HG03378 (cell line): ENCODE results near the gene ADGRD1.

Experiments used
- ATAC-seq: cut with Tn5 transposase; IDR thresholded peaks from one replicate; pipeline ENCODE4 v1.9.1; 2021; ENCODE audit warnings: mild to moderate bottlenecking, moderate library complexity; ENCODE audit not compliant: unreplicated experiment

Gene ADGRD1

GRCh38 chr12:131142891-131143657, 189.4 kb downstream of the ADGRD1 start:
- ATAC-seq = no peak

GRCh38 chr12:131146173-131146675, 192.5 kb downstream of the ADGRD1 start:
- ATAC-seq = no peak

GRCh38 chr12:131147293-131147692, 193.6 kb downstream of the ADGRD1 start:
- ATAC-seq = no peak

DNA sequence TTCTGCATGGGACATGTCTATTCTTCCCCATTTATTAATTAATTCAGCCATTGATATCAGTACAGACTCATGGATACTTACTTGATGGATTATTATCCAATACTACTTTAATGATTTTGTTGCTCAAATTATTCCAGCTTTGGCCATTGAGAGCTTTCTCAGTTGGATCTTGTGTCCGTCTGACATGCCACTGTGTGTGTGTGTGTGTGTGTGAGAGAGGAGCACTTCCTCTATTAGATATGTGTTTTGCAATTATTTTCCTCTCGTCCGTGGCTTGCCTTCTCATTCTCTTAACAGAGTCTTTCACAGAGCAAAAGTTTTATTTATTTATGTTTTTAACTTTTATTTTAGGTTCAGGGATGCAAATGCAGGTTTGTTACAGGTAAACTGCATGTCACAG, 194.2 kb downstream of the ADGRD1 start:
- ATAC-seq = no peak

- ATAC-seq = no peak
These were observed 198.0 kb downstream of the ADGRD1 start for GRCh38 chr12:131151558-131152345.

GRCh38 chr12:131152587-131152986, 198.9 kb downstream of the ADGRD1 start:
- no peak for ATAC-seq

- no peak for ATAC-seq
These were observed 199.3 kb downstream of the ADGRD1 start for GRCh38 chr12:131153016-131153415.

DNA sequence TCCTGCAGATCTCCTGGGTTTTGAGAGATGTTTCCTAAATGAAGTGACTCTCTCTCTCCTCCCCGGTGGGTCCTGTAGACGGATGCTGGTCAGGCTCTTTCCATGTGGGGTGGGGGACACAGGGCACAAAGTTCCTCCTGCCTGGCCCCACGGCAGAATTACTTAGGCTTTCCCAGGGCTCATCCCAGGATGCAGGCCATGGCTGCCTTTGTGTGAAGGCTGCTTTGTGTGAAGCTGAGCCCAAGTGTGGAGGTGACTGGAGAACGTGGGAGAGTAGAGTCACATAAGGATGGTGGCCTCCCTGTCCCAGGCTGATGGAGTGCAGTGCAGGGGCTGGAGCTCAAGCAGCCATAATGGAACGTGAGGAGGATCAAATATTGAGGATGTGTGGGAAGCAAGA, 200.2 kb downstream of the ADGRD1 start:
- ATAC-seq = no peak

GRCh38 chr12:131155131-131155530, 201.4 kb downstream of the ADGRD1 start:
- no peak for ATAC-seq

- ATAC-seq = no peak
These were observed 204.0 kb downstream of the ADGRD1 start for GRCh38 chr12:131157743-131158142.

- ATAC-seq = no peak
These were observed 206.0 kb downstream of the ADGRD1 start for GRCh38 chr12:131159660-131160059.

GRCh38 chr12:131162113-131162512, 208.4 kb downstream of the ADGRD1 start:
- no peak for ATAC-seq

DNA sequence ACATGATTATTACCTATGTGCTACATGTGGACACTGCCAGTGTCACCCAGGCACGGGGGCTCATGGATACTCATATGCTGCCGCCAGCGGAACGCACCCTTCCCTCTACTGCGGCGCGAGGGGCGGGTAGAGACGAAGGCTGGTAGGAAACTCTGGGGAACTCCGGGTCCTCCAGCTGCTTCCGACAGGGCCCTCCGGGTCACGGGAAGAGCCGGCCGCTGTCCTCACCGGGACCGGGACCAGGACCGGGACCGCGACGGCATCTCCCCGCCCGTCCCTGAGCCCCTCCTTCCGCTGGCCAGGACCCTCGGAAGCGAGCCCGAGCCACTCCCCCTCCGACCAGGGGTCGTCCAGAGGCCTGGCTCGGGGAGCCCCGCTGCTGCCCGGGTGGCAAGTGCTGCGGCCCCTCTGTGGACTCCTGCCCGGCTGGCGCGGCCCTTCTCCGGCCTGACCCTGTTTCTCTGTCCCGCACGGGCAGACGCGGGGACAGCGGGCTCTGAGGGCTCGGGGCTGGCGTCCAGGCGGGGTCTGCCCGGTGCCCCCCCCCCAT, 209.6 kb downstream of the ADGRD1 start:
- ATAC-seq = no peak

- ATAC-seq = no peak
These were observed 210.6 kb downstream of the ADGRD1 start for GRCh38 chr12:131164096-131164872.

DNA sequence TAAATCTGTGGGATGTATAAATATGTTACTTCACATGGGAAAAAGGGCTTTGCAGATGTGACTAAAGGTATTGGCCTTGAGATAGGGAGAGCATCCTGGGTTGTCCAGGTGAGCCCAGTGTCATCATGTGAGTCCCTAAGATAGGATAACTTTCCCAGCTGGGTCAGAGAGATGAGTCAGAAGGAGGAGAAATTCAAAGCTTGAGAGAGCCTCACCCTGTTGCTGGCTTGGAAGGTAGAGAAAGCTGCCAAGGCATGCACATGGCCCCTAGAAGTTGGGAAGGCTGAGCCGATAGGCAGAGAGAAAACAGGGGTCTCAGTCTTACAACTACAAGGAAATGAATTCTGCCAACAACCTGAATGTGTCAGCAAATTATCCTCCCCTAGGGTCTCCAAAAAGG, 213.0 kb downstream of the ADGRD1 start:
- no peak for ATAC-seq

DNA sequence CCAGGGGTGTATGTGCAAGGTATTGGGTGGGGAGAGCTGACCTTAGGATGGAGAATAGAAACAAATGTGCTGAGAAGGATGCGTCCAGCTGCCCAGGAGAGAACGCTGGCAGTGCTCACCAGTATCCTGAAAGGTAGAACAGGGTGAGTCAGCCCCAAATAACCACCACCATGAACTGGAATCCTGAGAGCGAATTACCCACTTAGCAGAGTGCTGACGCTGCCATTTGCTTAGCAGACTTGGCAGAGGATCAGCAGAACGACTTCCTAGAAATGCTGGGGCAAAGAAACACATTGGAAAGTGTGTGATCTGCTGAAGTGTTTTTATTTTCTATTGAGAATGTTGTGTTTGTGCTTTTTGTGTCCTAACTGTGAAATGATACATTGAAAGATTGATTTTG, 213.6 kb downstream of the ADGRD1 start:
- ATAC-seq = no peak

- ATAC-seq = no peak
These were observed 217.3 kb downstream of the ADGRD1 start for GRCh38 chr12:131171029-131171428.

DNA sequence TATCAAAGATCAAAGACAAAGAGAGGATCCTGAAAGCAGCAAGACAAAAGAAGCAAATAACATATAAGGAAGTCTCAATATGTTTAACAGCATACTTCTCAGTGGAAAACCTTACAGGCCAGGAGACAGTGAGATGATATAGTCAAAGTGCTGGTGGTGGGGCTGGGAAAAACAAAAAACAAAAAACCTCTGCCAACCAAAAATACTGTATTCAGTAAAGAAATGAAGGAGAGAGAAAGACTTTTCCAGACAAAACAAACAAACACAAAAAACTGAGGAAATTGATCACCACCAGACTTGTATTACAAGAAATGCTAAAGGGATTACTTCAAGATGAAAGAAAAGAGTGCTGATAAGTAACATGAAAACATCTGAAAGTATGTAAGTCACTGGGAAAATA, 221.2 kb downstream of the ADGRD1 start:
- no peak for ATAC-seq

DNA sequence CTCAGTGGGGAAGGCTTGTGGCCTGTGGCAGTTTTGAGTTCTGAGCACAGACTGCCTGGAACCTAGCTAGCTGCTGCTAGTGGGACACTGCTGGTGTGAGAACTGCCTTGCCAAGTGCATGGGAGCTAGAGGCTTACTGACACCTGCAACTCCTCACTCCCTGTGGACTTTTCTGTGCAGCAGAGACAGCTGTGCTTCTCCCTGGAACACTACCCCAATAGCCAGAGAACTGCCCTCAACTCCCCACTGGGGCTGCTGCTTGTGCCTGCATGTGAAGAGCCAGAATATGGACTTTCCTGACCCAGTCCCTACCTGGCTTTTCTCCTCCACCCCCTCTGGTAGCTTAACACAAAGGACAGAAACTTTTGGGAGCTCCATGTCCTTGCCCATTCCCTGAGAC, 222.6 kb downstream of the ADGRD1 start:
- no peak for ATAC-seq

- ATAC-seq = no peak
These were observed 223.2 kb downstream of the ADGRD1 start for GRCh38 chr12:131176926-131177325.

- ATAC-seq = no peak
These were observed 223.9 kb downstream of the ADGRD1 start for GRCh38 chr12:131177599-131177998.
